SK-N-SH treated with all-trans-retinoic acid at 6 μM for 48 hours (cell line): ENCODE measurements around the gene FRMD4A.

ENCODE experiments used
- ATAC-seq: fragments of 200-7000 bp; cut with Tn5 transposase; 3 replicates; pipeline ENCODE4 v1.9.1; 2020; ENCODE audit warnings: mild to moderate bottlenecking, moderate library complexity
- ARNTL ChIP-seq: fragments of 450-650 bp; formaldehyde crosslinking; IDR thresholded peaks from 2 replicates; pipeline ENCODE4 v1.5.0; 2020; ENCODE audit warnings: low read depth, mild to moderate bottlenecking, moderate library complexity, borderline replicate concordance
- BACH2 ChIP-seq: fragments of 250-450 bp; sonication (Bioruptor Pico); IDR thresholded peaks from 2 replicates; pipeline ENCODE4 v1.9.0; 2021; ENCODE audit warnings: mild to moderate bottlenecking, borderline replicate concordance
- CSDC2 ChIP-seq: fragments of 250-450 bp; sonication (Bioruptor Pico); IDR thresholded peaks from 2 replicates; pipeline ENCODE4 v1.5.0; 2020; ENCODE audit warnings: mild to moderate bottlenecking, moderate library complexity
- ESRRG ChIP-seq: fragments of 250-450 bp; sonication (Bioruptor Pico); IDR thresholded peaks from 2 replicates; pipeline ENCODE4 v1.6.1; 2021; ENCODE audit warnings: mild to moderate bottlenecking
- GLIS3 ChIP-seq: fragments of 250-450 bp; sonication (Bioruptor Pico); IDR thresholded peaks from 2 replicates; pipeline ENCODE4 v1.5.0; 2020; ENCODE audit warnings: mild to moderate bottlenecking, moderate library complexity
- ISL1 ChIP-seq: fragments of 250-450 bp; sonication (Bioruptor Pico); IDR thresholded peaks from 2 replicates; pipeline ENCODE4 v2.1.2; 2022; ENCODE audit warnings: mild to moderate bottlenecking, moderate library complexity
- OSR1 ChIP-seq: fragments of 250-450 bp; sonication (Bioruptor Pico); IDR thresholded peaks from 2 replicates; pipeline ENCODE4 v1.8.0; 2022; ENCODE audit warnings: moderate library complexity, mild to moderate bottlenecking, inconsistent platforms
- PPARA ChIP-seq: fragments of 250-450 bp; sonication (Bioruptor Pico); IDR thresholded peaks from 2 replicates; pipeline ENCODE4 v1.5.0; 2020; ENCODE audit warnings: mild to moderate bottlenecking, borderline replicate concordance
- RARB ChIP-seq: fragments of 250-450 bp; sonication (Bioruptor Pico); IDR thresholded peaks from 2 replicates; pipeline ENCODE4 v1.8.0; 2021; ENCODE audit warnings: mild to moderate bottlenecking, moderate library complexity
- SNAI2 ChIP-seq: fragments of 250-450 bp; sonication (Bioruptor Pico); IDR thresholded peaks from 2 replicates; pipeline ENCODE4 v1.5.0; 2020; ENCODE audit warnings: mild to moderate bottlenecking, moderate library complexity
- TCF4 ChIP-seq: fragments of 250-450 bp; sonication (Bioruptor Pico); IDR thresholded peaks from 2 replicates; pipeline ENCODE4 v1.8.0; 2021; ENCODE audit warnings: mild to moderate bottlenecking, moderate library complexity, borderline replicate concordance
- TOX ChIP-seq: fragments of 250-450 bp; sonication (Bioruptor Pico); IDR thresholded peaks from 2 replicates; pipeline ENCODE4 v1.8.0; 2021; ENCODE audit warnings: mild to moderate bottlenecking, moderate library complexity, borderline replicate concordance
- ZC3H10 ChIP-seq: fragments of 250-450 bp; sonication (Bioruptor Pico); IDR thresholded peaks from 2 replicates; pipeline ENCODE4 v1.5.1; 2021; ENCODE audit warnings: mild to moderate bottlenecking, moderate library complexity
- ZFP3 ChIP-seq: fragments of 250-450 bp; sonication (Bioruptor Pico); IDR thresholded peaks from 2 replicates; pipeline ENCODE4 v1.5.0; 2020; ENCODE audit warnings: mild to moderate bottlenecking, moderate library complexity
- ZFP30 ChIP-seq: fragments of 450-650 bp; formaldehyde crosslinking; IDR thresholded peaks from 2 replicates; pipeline ENCODE4 v1.5.0; 2022; ENCODE audit warnings: mild to moderate bottlenecking, moderate library complexity
- ZNF565 ChIP-seq: fragments of 450-650 bp; formaldehyde crosslinking; conservative IDR thresholded peaks from 2 replicates; pipeline ENCODE4 v1.5.0; 2020; ENCODE audit warnings: low read depth, mild to moderate bottlenecking, moderate library complexity
- ZNF70 ChIP-seq: fragments of 450-650 bp; formaldehyde crosslinking; IDR thresholded peaks from 2 replicates; pipeline ENCODE4 v1.5.0; 2020; ENCODE audit warnings: mild to moderate bottlenecking, moderate library complexity
- ZNF8 ChIP-seq: fragments of 450-650 bp; formaldehyde crosslinking; IDR thresholded peaks from 2 replicates; pipeline ENCODE4 v1.5.0; 2020; ENCODE audit warnings: mild to moderate bottlenecking, moderate library complexity
- TF ChIP-seq, protein P1 (sequence below): fragments of 250-450 bp; sonication (Bioruptor Pico); IDR thresholded peaks from 2 replicates; pipeline ENCODE4 v1.8.0; 2020; ENCODE audit warnings: mild to moderate bottlenecking, moderate library complexity, borderline replicate concordance
- TF ChIP-seq, protein P2 (sequence below): fragments of 250-450 bp; sonication (Bioruptor Pico); IDR thresholded peaks from 2 replicates; pipeline ENCODE4 v1.5.1; 2021; ENCODE audit warnings: mild to moderate bottlenecking, moderate library complexity
- TF ChIP-seq, protein P3 (sequence below): fragments of 250-450 bp; sonication (Bioruptor Pico); IDR thresholded peaks from 2 replicates; pipeline ENCODE4 v1.5.1; 2020; ENCODE audit warnings: low read depth, mild to moderate bottlenecking, moderate library complexity
- TF ChIP-seq, protein P4 (sequence below): fragments of 250-450 bp; sonication (Bioruptor Pico); IDR thresholded peaks from 2 replicates; pipeline ENCODE4 v1.8.0; 2021; ENCODE audit warnings: low read depth, mild to moderate bottlenecking, moderate library complexity, borderline replicate concordance
- TF ChIP-seq, protein P5 (sequence below): fragments of 250-450 bp; sonication (Bioruptor Pico); IDR thresholded peaks from 2 replicates; pipeline ENCODE4 v1.5.0; 2020; ENCODE audit warnings: mild to moderate bottlenecking, moderate library complexity

Gene FRMD4A

DNA sequence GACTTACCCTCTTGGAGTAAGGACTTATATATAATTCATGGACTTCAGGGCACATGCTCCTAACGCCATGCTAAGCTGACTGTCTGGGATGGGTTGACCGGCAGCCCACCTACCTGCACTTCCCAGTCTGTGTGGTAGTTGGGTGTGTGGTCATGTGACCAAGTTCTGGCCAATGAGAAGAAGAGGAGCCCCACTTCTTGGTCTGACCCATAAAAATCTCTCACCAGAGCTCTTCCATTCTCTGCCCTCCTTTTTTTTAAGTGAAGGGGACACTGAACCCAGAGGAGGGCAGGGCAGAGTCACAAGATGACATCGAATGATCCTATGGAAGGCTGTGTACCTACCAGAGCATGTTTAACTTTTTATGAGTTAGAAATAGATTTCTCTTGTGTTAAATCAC, 370.1 kb downstream of the FRMD4A start:
- ATAC-seq: peak; percentile 48
- TF ChIP-seq ZNF565 (CRISPR knock-in tag) (no peak), CSDC2 (CRISPR knock-in tag) (no peak), ZFP30 (no peak), SNAI2 (CRISPR knock-in tag) (no peak), TOX (CRISPR knock-in tag) (no peak), ZC3H10 (CRISPR knock-in tag) (no peak), ESRRG (CRISPR knock-in tag) (no peak), PPARA (CRISPR knock-in tag) (no peak), ZNF70 (CRISPR knock-in tag) (no peak), ISL1 (CRISPR knock-in tag) (no peak), GLIS3 (CRISPR knock-in tag) (no peak), ZFP3 (CRISPR knock-in tag) (no peak), OSR1 (no peak), BACH2 (CRISPR knock-in tag) (no peak), ARNTL (CRISPR knock-in tag) (no peak), TCF4 (CRISPR knock-in tag) (no peak)
- TF ChIP-seq, protein P1, sequence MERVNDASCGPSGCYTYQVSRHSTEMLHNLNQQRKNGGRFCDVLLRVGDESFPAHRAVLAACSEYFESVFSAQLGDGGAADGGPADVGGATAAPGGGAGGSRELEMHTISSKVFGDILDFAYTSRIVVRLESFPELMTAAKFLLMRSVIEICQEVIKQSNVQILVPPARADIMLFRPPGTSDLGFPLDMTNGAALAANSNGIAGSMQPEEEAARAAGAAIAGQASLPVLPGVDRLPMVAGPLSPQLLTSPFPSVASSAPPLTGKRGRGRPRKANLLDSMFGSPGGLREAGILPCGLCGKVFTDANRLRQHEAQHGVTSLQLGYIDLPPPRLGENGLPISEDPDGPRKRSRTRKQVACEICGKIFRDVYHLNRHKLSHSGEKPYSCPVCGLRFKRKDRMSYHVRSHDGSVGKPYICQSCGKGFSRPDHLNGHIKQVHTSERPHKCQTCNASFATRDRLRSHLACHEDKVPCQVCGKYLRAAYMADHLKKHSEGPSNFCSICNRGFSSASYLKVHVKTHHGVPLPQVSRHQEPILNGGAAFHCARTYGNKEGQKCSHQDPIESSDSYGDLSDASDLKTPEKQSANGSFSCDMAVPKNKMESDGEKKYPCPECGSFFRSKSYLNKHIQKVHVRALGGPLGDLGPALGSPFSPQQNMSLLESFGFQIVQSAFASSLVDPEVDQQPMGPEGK (CRISPR knock-in tag): no peak
- TF ChIP-seq, protein P2, sequence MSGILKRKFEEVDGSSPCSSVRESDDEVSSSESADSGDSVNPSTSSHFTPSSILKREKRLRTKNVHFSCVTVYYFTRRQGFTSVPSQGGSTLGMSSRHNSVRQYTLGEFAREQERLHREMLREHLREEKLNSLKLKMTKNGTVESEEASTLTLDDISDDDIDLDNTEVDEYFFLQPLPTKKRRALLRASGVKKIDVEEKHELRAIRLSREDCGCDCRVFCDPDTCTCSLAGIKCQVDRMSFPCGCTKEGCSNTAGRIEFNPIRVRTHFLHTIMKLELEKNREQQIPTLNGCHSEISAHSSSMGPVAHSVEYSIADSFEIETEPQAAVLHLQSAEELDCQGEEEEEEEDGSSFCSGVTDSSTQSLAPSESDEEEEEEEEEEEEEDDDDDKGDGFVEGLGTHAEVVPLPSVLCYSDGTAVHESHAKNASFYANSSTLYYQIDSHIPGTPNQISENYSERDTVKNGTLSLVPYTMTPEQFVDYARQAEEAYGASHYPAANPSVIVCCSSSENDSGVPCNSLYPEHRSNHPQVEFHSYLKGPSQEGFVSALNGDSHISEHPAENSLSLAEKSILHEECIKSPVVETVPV (CRISPR knock-in tag): no peak
- TF ChIP-seq, protein P3, sequence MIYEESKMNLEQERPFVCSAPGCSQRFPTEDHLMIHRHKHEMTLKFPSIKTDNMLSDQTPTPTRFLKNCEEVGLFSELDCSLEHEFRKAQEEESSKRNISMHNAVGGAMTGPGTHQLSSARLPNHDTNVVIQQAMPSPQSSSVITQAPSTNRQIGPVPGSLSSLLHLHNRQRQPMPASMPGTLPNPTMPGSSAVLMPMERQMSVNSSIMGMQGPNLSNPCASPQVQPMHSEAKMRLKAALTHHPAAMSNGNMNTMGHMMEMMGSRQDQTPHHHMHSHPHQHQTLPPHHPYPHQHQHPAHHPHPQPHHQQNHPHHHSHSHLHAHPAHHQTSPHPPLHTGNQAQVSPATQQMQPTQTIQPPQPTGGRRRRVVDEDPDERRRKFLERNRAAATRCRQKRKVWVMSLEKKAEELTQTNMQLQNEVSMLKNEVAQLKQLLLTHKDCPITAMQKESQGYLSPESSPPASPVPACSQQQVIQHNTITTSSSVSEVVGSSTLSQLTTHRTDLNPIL: no peak
- TF ChIP-seq, protein P4, sequence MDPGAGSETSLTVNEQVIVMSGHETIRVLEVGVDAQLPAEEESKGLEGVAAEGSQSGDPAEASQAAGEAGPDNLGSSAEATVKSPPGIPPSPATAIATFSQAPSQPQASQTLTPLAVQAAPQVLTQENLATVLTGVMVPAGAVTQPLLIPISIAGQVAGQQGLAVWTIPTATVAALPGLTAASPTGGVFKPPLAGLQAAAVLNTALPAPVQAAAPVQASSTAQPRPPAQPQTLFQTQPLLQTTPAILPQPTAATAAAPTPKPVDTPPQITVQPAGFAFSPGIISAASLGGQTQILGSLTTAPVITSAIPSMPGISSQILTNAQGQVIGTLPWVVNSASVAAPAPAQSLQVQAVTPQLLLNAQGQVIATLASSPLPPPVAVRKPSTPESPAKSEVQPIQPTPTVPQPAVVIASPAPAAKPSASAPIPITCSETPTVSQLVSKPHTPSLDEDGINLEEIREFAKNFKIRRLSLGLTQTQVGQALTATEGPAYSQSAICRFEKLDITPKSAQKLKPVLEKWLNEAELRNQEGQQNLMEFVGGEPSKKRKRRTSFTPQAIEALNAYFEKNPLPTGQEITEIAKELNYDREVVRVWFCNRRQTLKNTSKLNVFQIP (CRISPR knock-in tag): no peak
- TF ChIP-seq, all 23 proteins: peak for 0

DNA sequence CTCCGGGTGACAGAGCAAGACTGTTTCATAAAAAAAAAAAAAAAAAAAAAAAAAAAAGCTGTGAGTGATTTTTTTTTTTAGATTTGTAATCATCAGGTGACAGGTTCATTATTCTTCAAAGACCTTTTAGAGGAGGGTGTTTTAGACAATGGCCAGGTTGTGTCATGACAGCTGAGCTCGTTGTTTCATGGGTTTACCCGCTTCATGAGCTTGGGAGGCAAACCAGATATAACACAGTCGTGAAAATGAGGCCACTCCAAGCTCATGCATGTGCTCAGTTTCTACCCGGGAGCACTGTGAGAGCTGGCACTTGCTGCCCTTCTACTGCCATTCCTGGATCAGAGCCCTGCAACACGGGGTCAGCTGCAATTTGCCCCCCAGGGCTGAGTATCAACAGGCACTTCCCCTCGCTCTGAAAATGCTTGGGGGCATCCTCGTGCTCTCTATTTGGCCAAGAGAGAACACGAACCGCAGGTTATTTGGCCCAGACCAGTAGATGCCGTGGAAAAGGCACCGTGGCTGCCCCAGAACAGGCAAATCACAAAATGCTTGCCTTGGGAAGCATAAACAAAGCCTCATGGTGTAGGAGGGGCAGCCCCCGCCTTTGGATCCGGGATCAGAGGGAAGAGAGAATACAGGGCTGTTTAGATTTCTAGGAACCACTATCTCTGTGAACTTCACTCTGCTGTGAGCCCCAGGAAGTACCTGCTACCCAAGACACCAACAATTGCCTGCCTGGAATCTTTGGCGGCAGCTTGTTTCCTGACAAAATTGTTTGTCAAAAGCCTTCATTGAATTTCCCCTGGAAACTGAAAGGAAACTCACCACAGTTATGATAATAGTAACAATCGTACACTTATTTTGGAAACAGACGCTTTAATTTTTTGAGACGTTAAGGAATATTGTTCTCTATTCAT, 371.0 kb downstream of the FRMD4A start:
- ATAC-seq: no peak
- TF ChIP-seq ZC3H10 (CRISPR knock-in tag) (no peak), TOX (CRISPR knock-in tag) (no peak), PPARA (CRISPR knock-in tag) (no peak), ZFP3 (CRISPR knock-in tag) (no peak), BACH2 (CRISPR knock-in tag) (no peak), OSR1 (no peak), ZNF8 (no peak), SNAI2 (CRISPR knock-in tag) (no peak), RARB (CRISPR knock-in tag) (no peak), ZFP30 (no peak), GLIS3 (CRISPR knock-in tag) (no peak)
- TF ChIP-seq, protein P5, sequence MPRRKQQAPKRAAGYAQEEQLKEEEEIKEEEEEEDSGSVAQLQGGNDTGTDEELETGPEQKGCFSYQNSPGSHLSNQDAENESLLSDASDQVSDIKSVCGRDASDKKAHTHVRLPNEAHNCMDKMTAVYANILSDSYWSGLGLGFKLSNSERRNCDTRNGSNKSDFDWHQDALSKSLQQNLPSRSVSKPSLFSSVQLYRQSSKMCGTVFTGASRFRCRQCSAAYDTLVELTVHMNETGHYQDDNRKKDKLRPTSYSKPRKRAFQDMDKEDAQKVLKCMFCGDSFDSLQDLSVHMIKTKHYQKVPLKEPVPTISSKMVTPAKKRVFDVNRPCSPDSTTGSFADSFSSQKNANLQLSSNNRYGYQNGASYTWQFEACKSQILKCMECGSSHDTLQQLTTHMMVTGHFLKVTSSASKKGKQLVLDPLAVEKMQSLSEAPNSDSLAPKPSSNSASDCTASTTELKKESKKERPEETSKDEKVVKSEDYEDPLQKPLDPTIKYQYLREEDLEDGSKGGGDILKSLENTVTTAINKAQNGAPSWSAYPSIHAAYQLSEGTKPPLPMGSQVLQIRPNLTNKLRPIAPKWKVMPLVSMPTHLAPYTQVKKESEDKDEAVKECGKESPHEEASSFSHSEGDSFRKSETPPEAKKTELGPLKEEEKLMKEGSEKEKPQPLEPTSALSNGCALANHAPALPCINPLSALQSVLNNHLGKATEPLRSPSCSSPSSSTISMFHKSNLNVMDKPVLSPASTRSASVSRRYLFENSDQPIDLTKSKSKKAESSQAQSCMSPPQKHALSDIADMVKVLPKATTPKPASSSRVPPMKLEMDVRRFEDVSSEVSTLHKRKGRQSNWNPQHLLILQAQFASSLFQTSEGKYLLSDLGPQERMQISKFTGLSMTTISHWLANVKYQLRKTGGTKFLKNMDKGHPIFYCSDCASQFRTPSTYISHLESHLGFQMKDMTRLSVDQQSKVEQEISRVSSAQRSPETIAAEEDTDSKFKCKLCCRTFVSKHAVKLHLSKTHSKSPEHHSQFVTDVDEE (CRISPR knock-in tag): no peak
- TF ChIP-seq, protein P4 (CRISPR knock-in tag): no peak
- TF ChIP-seq, protein P2 (CRISPR knock-in tag): no peak
- TF ChIP-seq, protein P1 (CRISPR knock-in tag): no peak
